Activated CD8-positive, alpha-beta memory T cell treated with anti-CD3 and anti-CD28 coated beads, Interleukin-2, amount 50 U/mL, for 4 hours (primary cell): ENCODE results near the gene CD274.
A peak's percentile ranks its signal among the peaks of the same experiment; 100 is the strongest.
"Not testable (repeated sequence)": the region's sequence is repeated elsewhere in the genome, so short reads cannot be mapped to it uniquely, and the experiment has no call there.

Experiments used
- DNase-seq: peaks from one replicate; pipeline ENCODE4 v3.0.0-alpha.2; 2020

CD274 gene

GRCh38 chr9:5450359-5451091 lies at the start of gene CD274:
Gene CD274 (plus strand): TSS chr9:5450542. CDS start chr9:5456114, 5,572 bp downstream.
- DNase-seq = peak; percentile 80

GRCh38 chr9:5402217-5402616 lies 48.1 kb upstream of the CD274 start:
- DNase-seq = no peak

GRCh38 chr9:5408596-5408995 lies 41.7 kb upstream of the CD274 start:
- no peak for DNase-seq

GRCh38 chr9:5416953-5417352 lies 33.4 kb upstream of the CD274 start:
- no peak for DNase-seq

- no peak for DNase-seq
Observed at GRCh38 chr9:5418481-5418880, 31.9 kb upstream of the CD274 start.

- no peak for DNase-seq
Observed at GRCh38 chr9:5419987-5420386, 30.4 kb upstream of the CD274 start.

- no peak for DNase-seq
Observed at GRCh38 chr9:5421163-5421562, 29.2 kb upstream of the CD274 start.

- no peak for DNase-seq
Observed at GRCh38 chr9:5422276-5422675, 28.1 kb upstream of the CD274 start.

- DNase-seq = no peak
Observed at GRCh38 chr9:5425006-5425628, 25.2 kb upstream of the CD274 start.

- DNase-seq = no peak
Observed at GRCh38 chr9:5427005-5427404, 23.3 kb upstream of the CD274 start.

- no peak for DNase-seq
Observed at GRCh38 chr9:5428172-5428571, 22.2 kb upstream of the CD274 start.

GRCh38 chr9:5428794-5429528 lies 21.4 kb upstream of the CD274 start:
- DNase-seq = no peak

GRCh38 chr9:5429873-5430564 lies 20.3 kb upstream of the CD274 start:
- DNase-seq = no peak

- no peak for DNase-seq
Observed at GRCh38 chr9:5430912-5431311, 19.4 kb upstream of the CD274 start.

GRCh38 chr9:5432890-5433289 lies 17.5 kb upstream of the CD274 start:
- not testable (repeated sequence) for DNase-seq

GRCh38 chr9:5433328-5433727 lies 17.0 kb upstream of the CD274 start:
- not testable (repeated sequence) for DNase-seq

- DNase-seq = not testable (repeated sequence)
Observed at GRCh38 chr9:5433841-5434810, 16.2 kb upstream of the CD274 start.

- no peak for DNase-seq
Observed at GRCh38 chr9:5435912-5436311, 14.4 kb upstream of the CD274 start.

- no peak for DNase-seq
Observed at GRCh38 chr9:5436441-5436840, 13.9 kb upstream of the CD274 start.

GRCh38 chr9:5437254-5438216 lies 12.8 kb upstream of the CD274 start, which contains the start of gene PLGRKT:
Gene PLGRKT (minus strand): TSS chr9:5437925. CDS start chr9:5431977, 5,948 bp downstream.
- DNase-seq = peak; percentile 86
